Measurements from ENCODE around the gene IFI27.

DNA sequence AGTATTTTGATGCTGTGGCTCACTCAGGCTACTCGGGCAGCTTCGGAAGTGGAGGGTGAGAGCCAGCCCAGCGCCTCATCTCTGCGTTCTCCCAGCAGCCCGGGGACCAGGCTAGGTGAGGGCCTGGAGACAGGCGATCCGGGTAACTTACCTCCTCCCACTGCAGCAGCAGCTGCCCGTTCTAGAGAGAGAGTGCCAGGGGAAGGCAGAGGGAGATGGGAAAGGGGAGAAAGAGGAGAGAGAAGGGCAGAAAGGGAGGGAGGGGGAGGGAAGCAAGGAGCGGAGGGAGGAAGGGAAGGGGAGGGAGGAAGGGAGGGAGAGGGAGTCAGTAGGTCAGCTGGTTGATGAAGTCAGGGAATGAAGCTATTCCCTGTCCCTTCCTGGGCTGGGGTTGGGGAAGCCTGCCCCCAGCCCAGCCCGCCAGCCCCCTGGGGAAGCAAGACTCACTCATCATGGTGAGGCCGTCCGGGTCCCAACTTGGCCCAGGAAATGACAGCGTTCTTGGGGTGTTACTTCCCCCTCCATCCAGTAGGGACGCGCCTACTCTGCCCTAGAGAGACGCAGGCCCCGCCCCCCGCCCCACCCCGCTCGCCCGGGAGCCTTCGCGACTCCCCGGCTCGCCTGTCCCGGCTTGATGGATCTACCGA is 18.7 kb downstream of the IFI27 start, which contains the start of gene IFI27L2:
- TF ChIP-seq CREB1 (IDR thresholded peaks at IDR 0.05; ENCODE audit: low read depth): no peak
- TF ChIP-seq BHLHE40 (IDR thresholded peaks at IDR 0.05; ENCODE audit: borderline replicate concordance in 1 of 2, low read depth in 2 of 2, low read length in 1 of 2): no peak
- TF ChIP-seq, protein P1, sequence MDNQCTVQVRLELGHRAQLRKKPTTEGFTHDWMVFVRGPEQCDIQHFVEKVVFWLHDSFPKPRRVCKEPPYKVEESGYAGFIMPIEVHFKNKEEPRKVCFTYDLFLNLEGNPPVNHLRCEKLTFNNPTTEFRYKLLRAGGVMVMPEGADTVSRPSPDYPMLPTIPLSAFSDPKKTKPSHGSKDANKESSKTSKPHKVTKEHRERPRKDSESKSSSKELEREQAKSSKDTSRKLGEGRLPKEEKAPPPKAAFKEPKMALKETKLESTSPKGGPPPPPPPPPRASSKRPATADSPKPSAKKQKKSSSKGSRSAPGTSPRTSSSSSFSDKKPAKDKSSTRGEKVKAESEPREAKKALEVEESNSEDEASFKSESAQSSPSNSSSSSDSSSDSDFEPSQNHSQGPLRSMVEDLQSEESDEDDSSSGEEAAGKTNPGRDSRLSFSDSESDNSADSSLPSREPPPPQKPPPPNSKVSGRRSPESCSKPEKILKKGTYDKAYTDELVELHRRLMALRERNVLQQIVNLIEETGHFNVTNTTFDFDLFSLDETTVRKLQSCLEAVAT (IDR thresholded peaks at IDR 0.05): no peak
- TF ChIP-seq EGR1 (IDR thresholded peaks at IDR 0.05; ENCODE audit: borderline replicate concordance in 1 of 2, low read depth in 2 of 2, low read length in 2 of 2): 0 out of 3 replicates have a peak, but pooled peaks of 1 of the 2 experiments have one; percentile 7
